Heart right ventricle (tissue), 16 donors: ENCODE data around the gene ZDHHC4. TPM values are rescaled to one million over a fixed set of nuclear protein-coding genes. Genes with fewer than 3 reads are reported as not detected.

ENCODE experiments used
- ATAC-seq, 8 donors: fragments of 200-7000 bp; cut with Tn5 transposase; one replicate each; pipeline ENCODE4 v1.9.1; 2020; ENCODE audit warnings: mild to moderate bottlenecking in 8 of 8, moderate library complexity in 8 of 8, moderate number of reproducible peaks in 1 of 8
- DNase-seq, 2 donors: peaks; one replicate each; pipeline ENCODE4 v3.0.0-alpha.2; 2020
- H3K27ac ChIP-seq, 10 donors: fragments of 200-600 bp; sonication (generic) in 2 of 10; one replicate each; pipeline versions ENCODE4 v1.5.0 to v1.8.0; 2020 to 2022; ENCODE audit warnings: mild to moderate bottlenecking in 3 of 10
- H3K27me3 ChIP-seq, 7 donors: fragments of 200-600 bp; one replicate each; pipeline ENCODE4 v1.8.0; 2021 to 2022; ENCODE audit warnings: mild to moderate bottlenecking in 2 of 7
- H3K36me3 ChIP-seq, 9 donors: fragments of 200-600 bp; sonication (generic) in 1 of 9; one replicate each; pipeline versions ENCODE4 v1.5.0 to v1.8.0; 2020 to 2022; ENCODE audit warnings: mild to moderate bottlenecking in 2 of 9
- H3K4me1 ChIP-seq, 9 donors: fragments of 200-600 bp; sonication (generic) in 1 of 9; one replicate each; pipeline versions ENCODE4 v1.5.0 to v1.8.0; 2020 to 2022; ENCODE audit warnings: mild to moderate bottlenecking in 4 of 9
- H3K4me3 ChIP-seq, 10 donors: fragments of 200-600 bp; sonication (generic) in 2 of 10; one replicate each; pipeline versions ENCODE4 v1.5.0 to v1.8.0; 2020 to 2022; ENCODE audit warnings: mild to moderate bottlenecking in 7 of 10, moderate library complexity in 2 of 10
- H3K9me3 ChIP-seq, 11 donors: fragments of 200-600 bp in 10 of 11; sonication (generic) in 2 of 11; one replicate each; pipeline versions ENCODE4 v1.5.0 to v1.8.0; 2013 to 2022; ENCODE audit warnings: mild to moderate bottlenecking in 2 of 11, control low read depth in 1 of 11, moderate library complexity in 1 of 11
- WGBS, 2 donors: extraction: QIAGEN DNeasy Blood & Tissue Kit; methylation state at CpG; one replicate each; pipeline ENCODE4 v1.1.7; 2013; ENCODE audit warnings: inconsistent platforms in 1 of 2; 5-methylcytosine and 5-hydroxymethylcytosine counted together
- intact Hi-C, 10 donors: fragments of 100-400 bp; cut with DNase I; formaldehyde crosslinking; loops; one replicate each; pipeline versions ENCODE4 v1.11.1 to v1.14.2; 2022
- polyA plus RNA-seq, 2 donors: library from polyadenylated mRNA; stranded (reverse); fragments of 200-250 nt; gene quantifications; one replicate each; pipeline ENCODE4 v1.2.3, GENCODE V29; 2013
- total RNA-seq, 10 donors: library from RNA; stranded (reverse); fragmentation: NEBNext Ultra II Directional in 3 of 10; extraction: Animal tissue kit (Norgen Biotek cat#: 25700) in 3 of 10; gene quantifications; one replicate each; pipeline versions ENCODE4 v1.2.1 to v1.2.4, GENCODE V29; 2021 to 2023
- TF ChIP-seq, protein P1 (sequence below), 9 donors: fragments of 200-600 bp; sonication (generic) in 2 of 9; IDR thresholded peaks; one replicate each; pipeline versions ENCODE4 v1.5.0 to v1.8.0; 2021 to 2022; ENCODE audit warnings: antibody characterized with exemption in 9 of 9, mild to moderate bottlenecking in 5 of 9, moderate library complexity in 1 of 9
- donor health status: Arrhythmogenic right ventricular cardiomyopathy.
- donor health status: ischemic (EF 13 %, LVEDD 7.1; RV severe dilation, severe dysfunction).
- donor health status: healthy with polysubstance abuse.
- donor health status: DM: no; HTN: yes; CAD: no.
- donor health status: DM: no; HTN: no; CAD: no.
- donor health status: ischemic (EF 25% LVEDD 6.9; RV normal size, moderate dysfunction).
- donor health status: ischemic (EF 25% LVEDD 5.7; RV mildly dilated, moderate dysfunction).
- donor health status: healthy.
- donor health status: DM: yes; HTN: yes; CAD: no.
- donor health status: Ischemic cardiomyopathy.
- donor health status: ischemic (EF 35%, LVEDD 5.7; RV mildly dilated, moderate dysfunction).
- donor health status: nonischemic (EF 11% LVEDD 7.7; RV severe dilation, severe dysfunction).
- donor health status: DM: yes; HTN: yes; CAD: no.
- donor health status: PGD.
- donor health status: ischemic (EF 29% LVEDD 5.4; RV normal size, mild dysfunction).
- donor health status: nonischemic (EF 23%, LVEDD 6.1; RV moderate dilation, normal function).

ZDHHC4 gene
- total and polyA plus RNA-seq, 12 donors, result 25.5 to 54.2 (median 43.3) TPM

GRCh38 chr7:6612819-6613218, 35.6 kb downstream of the ZDHHC4 start:
- 63 to 69% methylated on average over 5 to 6 of the region's 7 CpGs for WGBS, 2 donors
- no peak overlapping the region for H3K27ac ChIP-seq
- TF ChIP-seq, protein P1, sequence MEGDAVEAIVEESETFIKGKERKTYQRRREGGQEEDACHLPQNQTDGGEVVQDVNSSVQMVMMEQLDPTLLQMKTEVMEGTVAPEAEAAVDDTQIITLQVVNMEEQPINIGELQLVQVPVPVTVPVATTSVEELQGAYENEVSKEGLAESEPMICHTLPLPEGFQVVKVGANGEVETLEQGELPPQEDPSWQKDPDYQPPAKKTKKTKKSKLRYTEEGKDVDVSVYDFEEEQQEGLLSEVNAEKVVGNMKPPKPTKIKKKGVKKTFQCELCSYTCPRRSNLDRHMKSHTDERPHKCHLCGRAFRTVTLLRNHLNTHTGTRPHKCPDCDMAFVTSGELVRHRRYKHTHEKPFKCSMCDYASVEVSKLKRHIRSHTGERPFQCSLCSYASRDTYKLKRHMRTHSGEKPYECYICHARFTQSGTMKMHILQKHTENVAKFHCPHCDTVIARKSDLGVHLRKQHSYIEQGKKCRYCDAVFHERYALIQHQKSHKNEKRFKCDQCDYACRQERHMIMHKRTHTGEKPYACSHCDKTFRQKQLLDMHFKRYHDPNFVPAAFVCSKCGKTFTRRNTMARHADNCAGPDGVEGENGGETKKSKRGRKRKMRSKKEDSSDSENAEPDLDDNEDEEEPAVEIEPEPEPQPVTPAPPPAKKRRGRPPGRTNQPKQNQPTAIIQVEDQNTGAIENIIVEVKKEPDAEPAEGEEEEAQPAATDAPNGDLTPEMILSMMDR (IDR thresholded peaks at IDR 0.05), result no peak
- H3K4me1 ChIP-seq, result peaks cover 0 to 16% (median 11%) of the 10 kb centered on the region in 9 donors
- H3K4me3 ChIP-seq, result no peak overlapping the region
- peaks cover 0 to 33% (median 0%) of the 10 kb centered on the region in 7 donors for H3K27me3 ChIP-seq
- intact Hi-C loops, result no loop called here
- DNase-seq, result no peak
- no peak for ATAC-seq
- H3K36me3 ChIP-seq, result peaks cover 0 to 25% (median 0%) of the 10 kb centered on the region in 9 donors
- no peaks in the 10 kb centered on the region for H3K9me3 ChIP-seq

GRCh38 chr7:6613706-6614105, 36.5 kb downstream of the ZDHHC4 start:
- no peak overlapping the region for H3K4me3 ChIP-seq
- H3K36me3 ChIP-seq, result peaks cover 0 to 24% (median 0%) of the 10 kb centered on the region in 9 donors
- H3K27ac ChIP-seq, result no peak overlapping the region
- WGBS, 2 donors, result 14 to 23% methylated on average over 2 of the region's 2 CpGs
- ATAC-seq, result no peak
- intact Hi-C loops, result no loop called here
- no peaks in the 10 kb centered on the region for H3K9me3 ChIP-seq
- no peak for DNase-seq
- peaks cover 0 to 16% (median 11%) of the 10 kb centered on the region in 9 donors for H3K4me1 ChIP-seq
- H3K27me3 ChIP-seq, result peaks cover 0 to 33% (median 0%) of the 10 kb centered on the region in 7 donors
- TF ChIP-seq, protein P1 (IDR thresholded peaks at IDR 0.05), result no peak

DNA sequence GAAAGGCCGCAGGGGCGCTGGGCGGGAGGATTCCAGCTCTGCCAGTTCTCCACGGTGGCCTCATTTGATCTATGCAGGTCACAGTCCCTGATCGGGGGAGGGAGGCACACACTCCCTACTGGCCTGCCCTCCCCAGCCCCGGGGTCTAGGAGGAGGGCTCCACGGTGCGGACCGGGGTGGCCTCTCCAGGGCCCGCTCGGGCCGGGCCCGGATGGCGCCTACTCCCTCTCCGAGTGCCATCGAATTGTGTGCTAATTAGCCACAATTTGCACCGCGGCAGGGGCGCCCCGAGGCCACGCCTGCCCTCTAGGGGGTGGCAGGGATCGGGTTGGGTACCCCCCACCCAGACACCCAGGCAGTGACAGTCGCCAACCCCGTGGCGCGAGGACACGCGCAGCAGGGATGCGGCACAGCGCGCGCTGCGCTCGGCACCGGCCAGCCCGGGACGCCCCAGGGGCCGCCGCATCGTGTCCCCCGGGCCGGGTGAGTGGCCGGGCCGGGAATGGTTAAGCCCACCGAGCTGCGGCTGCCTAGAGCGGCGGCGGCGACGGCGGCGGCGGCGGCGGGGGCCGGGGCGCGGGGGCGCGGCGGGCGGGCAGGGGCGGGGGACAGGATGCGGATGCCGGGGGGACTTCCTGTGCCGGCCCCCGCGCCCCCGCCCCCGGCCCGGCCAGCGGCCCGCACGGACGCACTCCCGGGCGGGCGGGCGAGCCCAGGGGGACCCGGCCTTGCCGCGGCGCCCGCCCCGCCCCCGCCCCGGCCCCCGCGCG, 37.9 kb downstream of the ZDHHC4 start, which contains the start of gene ZNF853:
Gene ZNF853, plus strand, starts transcription at position 658 of the 770 bp plus-strand sequence. CDS start 565 bp downstream, outside the sequence.
- peaks cover 0 to 33% (median 0%) of the 10 kb centered on the region in 7 donors for H3K27me3 ChIP-seq
- DNase-seq (no peak), ATAC-seq (peak; percentile 41 to 84 (median 56))
- WGBS, 2 donors, result 4 to 5% methylated on average over 48 to 81 of the region's 91 CpGs
- intact Hi-C loops, result no loop called here
- H3K9me3 ChIP-seq, result no peaks in the 10 kb centered on the region
- peak within 1 kb of the TSS; percentile 44 to 86 (median 74) for H3K4me3 ChIP-seq
- H3K27ac ChIP-seq, result peak within 1 kb of the TSS in 7 of 10 donors; percentile 40 to 68 (median 55)
- TF ChIP-seq, protein P1 (IDR thresholded peaks at IDR 0.05), result peak in 3 of 9 donors; percentile 21 to 23 (median 22)
- peaks cover 0 to 24% (median 0%) of the 10 kb centered on the region in 9 donors for H3K36me3 ChIP-seq
- peaks cover 0 to 16% (median 11%) of the 10 kb centered on the region in 9 donors for H3K4me1 ChIP-seq

GRCh38 chr7:6615723-6616555, 38.7 kb downstream of the ZDHHC4 start:
- H3K4me3 ChIP-seq, result peak overlapping the region; percentile 44 to 86 (median 74)
- DNase-seq (no peak), ATAC-seq (peak in 7 of 8 donors; percentile 36 to 53 (median 45))
- TF ChIP-seq, protein P1 (IDR thresholded peaks at IDR 0.05), result no peak
- peaks cover 0 to 16% (median 11%) of the 10 kb centered on the region in 9 donors for H3K4me1 ChIP-seq
- H3K9me3 ChIP-seq, result no peaks in the 10 kb centered on the region
- peaks cover 0 to 33% (median 0%) of the 10 kb centered on the region in 7 donors for H3K27me3 ChIP-seq
- H3K36me3 ChIP-seq, result peaks cover 0 to 26% (median 0%) of the 10 kb centered on the region in 9 donors
- WGBS, 2 donors, result 8 to 13% methylated on average over 41 to 63 of the region's 63 CpGs
- peak overlapping the region in 6 of 10 donors; percentile 36 to 67 (median 54) for H3K27ac ChIP-seq
- intact Hi-C loops, result no loop called here
